Hindlimb muscle (tissue), 1 donor: ENCODE measurements around the gene ZNF248. TPM values are rescaled to one million over a fixed set of nuclear protein-coding genes. Genes with fewer than 3 reads are reported as not detected.
A peak's percentile ranks its signal among the peaks of the same experiment; 100 is the strongest.
"Not testable (repeated sequence)": the region's sequence is repeated elsewhere in the genome, so short reads cannot be mapped to it uniquely, and the experiment has no call there.

ENCODE experiments used
- DNase-seq: peaks from one replicate; pipeline ENCODE4 v3.0.0-alpha.2; 2013
- polyA plus RNA-seq: library from polyadenylated mRNA; unstranded; fragments of 120-200 nt; gene quantifications from one replicate; pipeline ENCODE4 v1.2.1, GENCODE V29; 2013; ENCODE audit not compliant: insufficient read length

ZNF248 gene
- polyA plus RNA-seq: 17.6 TPM

GRCh38 chr10:37857287-37858211 lies at the start of gene ZNF248:
ZNF248 (minus strand) TSS chr10:37857610; CDS start chr10:37856310, 1,300 bp downstream.
- peak; percentile 99 for DNase-seq

- DNase-seq: no peak
Measured at GRCh38 chr10:37906382-37906781, 49.0 kb upstream of the ZNF248 start.

- DNase-seq: no peak
Measured at GRCh38 chr10:37896436-37896835, 39.0 kb upstream of the ZNF248 start.

GRCh38 chr10:37895674-37896073 lies 38.3 kb upstream of the ZNF248 start:
- no peak for DNase-seq

GRCh38 chr10:37885850-37886249 lies 28.4 kb upstream of the ZNF248 start:
- DNase-seq: no peak

GRCh38 chr10:37872955-37873354 lies 15.5 kb upstream of the ZNF248 start:
- DNase-seq: no peak

GRCh38 chr10:37872283-37872682 lies 14.9 kb upstream of the ZNF248 start:
- DNase-seq: no peak

GRCh38 chr10:37871568-37872251 lies 14.3 kb upstream of the ZNF248 start:
- no peak for DNase-seq

- no peak for DNase-seq
Measured at GRCh38 chr10:37871143-37871542, 13.7 kb upstream of the ZNF248 start.

GRCh38 chr10:37868796-37869195 lies 11.4 kb upstream of the ZNF248 start:
- no peak for DNase-seq

GRCh38 chr10:37865957-37866803 lies 8.8 kb upstream of the ZNF248 start:
- no peak for DNase-seq

- DNase-seq: no peak
Measured at GRCh38 chr10:37865264-37865663, 7.9 kb upstream of the ZNF248 start.

GRCh38 chr10:37860494-37861190 lies 3.2 kb upstream of the ZNF248 start:
- no peak for DNase-seq

GRCh38 chr10:37859270-37859669 lies 1.9 kb upstream of the ZNF248 start:
- DNase-seq: not testable (repeated sequence)

- DNase-seq: no peak
Measured at GRCh38 chr10:37856881-37857286, 526 bp downstream of the ZNF248 start.

- DNase-seq: no peak
Measured at GRCh38 chr10:37855636-37856035, 1.8 kb downstream of the ZNF248 start.

- no peak for DNase-seq
Measured at GRCh38 chr10:37854626-37855025, 2.8 kb downstream of the ZNF248 start.

GRCh38 chr10:37844644-37845043 lies 12.8 kb downstream of the ZNF248 start:
- DNase-seq: no peak

- no peak for DNase-seq
Measured at GRCh38 chr10:37839243-37839642, 18.2 kb downstream of the ZNF248 start.

GRCh38 chr10:37831495-37832333 lies 25.7 kb downstream of the ZNF248 start:
- DNase-seq: no peak

- no peak for DNase-seq
Measured at GRCh38 chr10:37826806-37827205, 30.6 kb downstream of the ZNF248 start.
